Cardiac fibroblast (primary cell): ENCODE measurements around the gene NIPAL3.

Source experiments
- DNase-seq, 2 donors: peaks; one replicate each; pipeline versions ENCODE4 v3.0.0 to v3.0.0-alpha.2; 2010; ENCODE audit warnings: low read depth in 2 of 2
- H3K4me3 ChIP-seq, 2 donors: replicated peaks in 1 of 2; 1 replicate in 1 of 2; 2 replicates in 1 of 2; pipeline ENCODE4 v1.5.1; 2011; ENCODE audit warnings: low read depth in 2 of 2, low read length in 2 of 2, mild to moderate bottlenecking in 2 of 2, moderate library complexity in 1 of 2
- CTCF ChIP-seq: IDR thresholded peaks from one replicate; pipeline ENCODE4 v1.5.1; 2011; ENCODE audit warnings: low read depth, mild to moderate bottlenecking, low read length, inconsistent platforms

Gene NIPAL3

GRCh38 chr1:24413350-24414163 lies 2.0 kb upstream of the NIPAL3 start, which contains the start of gene STPG1:
STPG1 (minus strand) TSS chr1:24413782; CDS start chr1:24401388, 12,394 bp downstream.
- H3K4me3 ChIP-seq: peak within 1 kb of the TSS; percentile 76 to 77
- DNase-seq: peak; percentile 88 to 91
- TF ChIP-seq CTCF: no peak

GRCh38 chr1:24414775-24415333 lies 748 bp upstream of the NIPAL3 start:
- no peak for TF ChIP-seq CTCF
- H3K4me3 ChIP-seq: peak overlapping the region in 1 of 2 donors; percentile 71

GRCh38 chr1:24415910-24416665 lies 486 bp downstream of the NIPAL3 start:
- peak in 1 of 2 donors; percentile 24 for DNase-seq
- no peak for TF ChIP-seq CTCF
- peak overlapping the region; percentile 67 to 71 for H3K4me3 ChIP-seq

More at GRCh38 chr1:24414775-24415333, 748 bp upstream of the NIPAL3 start:
- no peak for DNase-seq

- DNase-seq: peak; percentile 71 to 94
- H3K4me3 ChIP-seq: peak overlapping the region in 1 of 2 donors; percentile 67
- TF ChIP-seq CTCF: no peak
Observed at GRCh38 chr1:24416666-24417391, 1.2 kb downstream of the NIPAL3 start.

GRCh38 chr1:24417681-24418080 lies 2.1 kb downstream of the NIPAL3 start:
- no peak overlapping the region for H3K4me3 ChIP-seq
- TF ChIP-seq CTCF: no peak
- DNase-seq: peak in 1 of 2 donors; percentile 51
